ENCODE results near the gene RCOR1.
A peak's percentile ranks its signal among the peaks of the same experiment; 100 is the strongest.
"Not testable (repeated sequence)": the region's sequence is repeated elsewhere in the genome, so short reads cannot be mapped to it uniquely, and the experiment has no call there.

Gene RCOR1

GRCh38 chr14:102757646-102758045 is 165.2 kb downstream of the RCOR1 start:
- DNase-seq, result no peak

GRCh38 chr14:102758087-102758486 is 165.6 kb downstream of the RCOR1 start:
- DNase-seq, result no peak

DNA sequence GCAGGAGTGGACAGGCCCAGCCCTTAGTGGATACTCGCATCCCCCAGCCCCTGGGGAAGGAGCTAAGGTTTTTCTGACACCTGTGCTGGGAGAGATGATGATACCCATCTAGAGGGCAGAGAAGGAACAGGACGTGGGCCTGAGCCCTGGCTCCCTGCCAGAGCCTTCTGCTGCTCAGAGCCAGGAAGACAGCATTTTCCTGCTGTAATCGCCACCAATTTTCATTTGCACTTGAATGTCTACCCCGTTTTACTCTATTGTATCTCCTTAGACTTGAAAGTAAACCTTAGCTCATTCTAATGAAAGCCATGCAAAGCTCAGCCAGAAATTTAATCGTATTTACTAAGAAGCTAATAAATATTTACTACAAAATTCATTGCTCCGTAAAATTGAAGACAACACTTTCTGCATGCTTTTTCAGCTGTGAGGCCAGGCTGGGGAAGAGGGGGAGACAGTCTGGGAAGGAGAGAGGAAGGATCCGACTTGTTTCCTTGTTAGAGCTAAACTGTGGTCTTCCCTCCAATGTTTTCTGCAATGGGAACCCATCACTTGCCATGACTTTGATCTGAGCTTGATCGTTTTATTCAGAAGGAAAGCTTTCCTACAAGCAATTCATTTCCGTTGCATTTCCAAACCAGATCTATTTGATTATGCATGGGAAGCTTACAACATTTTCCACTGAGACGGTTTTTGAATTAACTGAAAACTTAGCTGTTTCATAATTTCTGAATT is 167.2 kb downstream of the RCOR1 start:
- DNase-seq, result no peak

GRCh38 chr14:102760496-102761193 is 168.2 kb downstream of the RCOR1 start:
- DNase-seq, result no peak

GRCh38 chr14:102761206-102761605 is 168.8 kb downstream of the RCOR1 start:
- no peak for DNase-seq

GRCh38 chr14:102764220-102764671 is 171.8 kb downstream of the RCOR1 start:
- no peak for DNase-seq

DNA sequence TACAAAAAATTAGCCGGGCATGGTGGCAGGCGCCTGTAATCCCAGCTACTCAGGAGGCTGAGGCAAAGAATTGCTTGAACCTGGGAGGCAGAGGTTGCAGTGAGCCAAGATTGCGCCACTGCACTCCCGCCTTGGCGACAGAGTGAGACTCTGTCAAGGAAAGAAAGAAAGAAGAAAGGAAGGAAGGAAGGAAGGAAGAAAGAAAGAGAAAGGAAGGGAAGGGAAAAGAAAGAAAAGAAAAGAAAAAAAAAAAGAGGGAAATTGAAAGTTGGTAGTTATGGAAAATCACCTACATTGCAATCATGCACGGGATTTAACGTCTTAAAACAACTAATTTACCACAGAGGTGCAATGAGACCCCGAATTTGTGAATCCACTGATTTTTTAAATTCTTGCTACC is 173.3 kb downstream of the RCOR1 start:
- not testable (repeated sequence) for DNase-seq

- peak; percentile 76 to 77 for DNase-seq
These were observed 176.0 kb downstream of the RCOR1 start for GRCh38 chr14:102768223-102769048.

- DNase-seq, result no peak
These were observed 176.5 kb downstream of the RCOR1 start for GRCh38 chr14:102769049-102769327.

DNA sequence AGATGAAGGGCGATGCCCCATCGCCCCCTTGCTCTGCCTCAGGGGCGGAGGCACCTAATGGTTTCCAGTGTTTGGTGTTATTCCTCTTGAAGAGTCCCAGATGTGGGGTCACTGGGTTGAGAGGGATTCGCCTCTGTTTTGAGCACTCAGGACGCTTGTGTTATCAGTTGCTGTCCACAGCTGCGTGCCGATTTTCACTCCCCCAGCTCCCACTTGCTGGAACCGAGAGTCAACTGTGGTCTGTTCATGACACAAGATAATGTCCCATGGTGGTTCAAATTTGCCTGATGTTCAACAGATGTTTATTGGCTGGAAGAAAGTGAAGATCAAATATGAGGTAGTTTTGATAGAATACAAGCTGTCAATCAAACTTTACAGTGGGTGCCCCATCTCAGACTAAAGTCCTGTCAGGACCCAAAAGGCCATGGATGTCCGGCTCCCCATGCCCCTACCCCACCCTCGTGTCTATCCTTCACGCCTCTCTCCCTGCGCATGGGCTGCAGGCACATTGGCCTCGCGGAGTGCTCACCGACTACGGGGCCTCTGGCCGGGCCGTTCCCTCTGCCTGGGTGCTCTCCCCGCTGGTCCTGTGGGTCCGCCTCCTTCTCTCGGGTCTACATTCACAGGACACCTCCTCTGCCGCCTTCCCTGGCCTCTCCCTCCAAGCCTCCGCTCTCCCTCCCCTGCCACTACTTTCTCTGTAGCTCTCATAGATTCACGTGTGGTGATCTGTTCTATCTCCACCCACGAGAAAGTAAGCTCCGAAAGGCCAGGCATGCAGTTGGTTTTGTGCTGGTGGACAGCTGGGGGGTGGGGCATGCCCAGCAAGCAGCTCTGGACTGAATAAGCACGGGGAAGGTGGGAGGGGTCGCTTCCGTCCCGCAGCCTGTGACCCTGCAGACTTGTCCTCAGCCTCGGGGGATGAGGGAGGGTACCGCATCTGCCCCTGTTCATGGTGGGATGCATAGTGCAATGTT is 178.0 kb downstream of the RCOR1 start:
- DNase-seq, result no peak

DNA sequence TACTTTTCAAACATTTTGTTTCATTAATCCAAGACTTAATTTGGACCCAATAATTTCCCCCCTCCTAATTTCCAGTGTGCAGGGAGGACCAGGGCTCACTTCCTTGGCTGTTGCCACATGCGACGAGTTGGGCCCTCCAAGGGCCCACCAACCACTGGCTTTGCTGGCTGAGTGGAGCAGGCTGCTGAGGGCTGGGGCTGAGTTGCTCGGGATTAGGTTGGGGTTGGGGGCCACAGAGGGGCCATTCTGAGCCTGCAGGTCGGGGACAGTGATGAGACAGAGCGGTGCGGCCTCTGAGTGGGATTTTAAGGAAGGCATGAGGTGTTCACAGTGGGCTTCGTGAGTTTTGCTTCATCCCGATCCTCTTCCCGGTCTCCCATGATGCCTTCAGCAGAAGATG is 178.7 kb downstream of the RCOR1 start:
- no peak for DNase-seq

DNA sequence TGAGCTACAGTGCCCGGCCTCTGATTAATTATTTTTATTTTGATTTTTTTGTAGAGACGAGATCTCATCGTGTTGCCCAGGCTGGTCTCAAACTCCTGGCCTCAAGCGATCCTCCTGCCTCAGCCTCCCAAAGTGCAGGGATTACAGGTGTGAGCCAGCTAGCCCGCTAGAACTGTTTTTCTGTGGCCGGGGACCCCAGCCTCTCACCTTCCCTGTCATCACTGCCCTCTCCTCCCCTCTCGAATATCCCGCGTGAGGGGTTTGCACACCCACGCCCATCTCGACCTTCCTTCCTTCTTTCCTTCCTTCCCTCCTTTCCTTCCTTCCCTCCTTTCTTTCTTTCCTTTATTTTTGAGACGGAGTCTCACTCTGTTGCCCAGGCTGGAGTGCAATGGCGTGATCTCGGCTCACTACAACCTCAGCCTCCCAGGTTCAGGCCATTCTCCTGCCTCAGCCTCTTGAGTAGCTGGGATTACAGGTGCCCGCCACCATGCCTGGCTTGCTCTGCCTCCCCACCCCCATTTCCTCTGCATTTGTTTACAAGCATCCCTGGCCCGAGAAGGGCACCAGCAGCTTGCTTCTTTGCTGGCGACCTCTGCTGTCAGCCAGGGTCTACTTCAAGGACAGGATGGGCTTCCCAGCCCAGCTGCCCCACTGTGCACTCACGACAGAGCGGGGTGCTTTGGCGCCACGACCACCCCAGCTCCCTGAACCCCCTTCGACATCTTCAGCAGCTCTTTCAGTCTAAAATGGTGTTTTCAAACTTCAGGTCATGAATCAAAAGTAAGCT is 180.5 kb downstream of the RCOR1 start:
- DNase-seq, result no peak

DNA sequence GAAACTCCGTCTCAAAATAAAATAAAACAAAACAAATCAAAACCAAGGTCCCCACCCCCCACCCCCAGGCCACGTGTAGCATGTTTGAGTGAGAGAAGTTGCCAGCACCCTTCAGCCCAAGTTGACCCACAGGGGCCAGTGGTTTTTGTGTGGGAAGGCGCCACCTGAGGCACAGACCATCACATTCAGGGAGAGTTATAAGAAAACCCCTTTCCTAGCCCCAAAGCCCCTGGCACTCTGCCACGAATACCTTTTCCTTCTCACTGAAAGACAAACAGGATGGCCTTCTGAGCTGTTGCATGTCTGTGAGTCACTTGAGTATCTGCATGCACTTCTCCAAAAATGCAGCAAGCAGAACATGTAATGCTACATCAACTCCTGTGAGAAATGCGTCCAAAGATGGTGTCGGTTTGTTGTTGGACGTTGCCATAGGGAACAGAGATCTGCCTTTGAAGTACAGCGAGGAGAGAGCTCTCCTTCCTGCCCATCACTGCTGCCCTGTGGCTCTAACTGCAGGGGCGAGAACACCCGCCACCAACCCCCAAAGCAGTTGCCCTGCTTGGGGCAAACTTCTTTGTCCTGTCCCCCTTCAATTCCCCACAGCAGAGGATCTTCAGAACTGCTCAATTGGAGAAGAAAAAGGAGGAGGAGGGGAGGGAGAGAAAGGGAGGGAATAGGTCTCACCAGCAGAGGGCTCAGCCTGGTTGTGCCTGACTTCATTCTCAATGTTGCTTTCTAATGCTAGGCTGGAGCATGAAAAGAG is 182.1 kb downstream of the RCOR1 start:
- peak; percentile 69 to 71 for DNase-seq

- peak in 1 of 2 experiments; percentile 4 for DNase-seq
These were observed 183.7 kb downstream of the RCOR1 start for GRCh38 chr14:102775855-102776760.

GRCh38 chr14:102776761-102777710 is 184.6 kb downstream of the RCOR1 start, which contains the start of gene TRAF3:
Gene TRAF3, plus strand, starts transcription at chr14:102777449. Its CDS starts 92,753 bp downstream, at chr14:102870202.
- DNase-seq, result peak; percentile 33 to 45

DNA sequence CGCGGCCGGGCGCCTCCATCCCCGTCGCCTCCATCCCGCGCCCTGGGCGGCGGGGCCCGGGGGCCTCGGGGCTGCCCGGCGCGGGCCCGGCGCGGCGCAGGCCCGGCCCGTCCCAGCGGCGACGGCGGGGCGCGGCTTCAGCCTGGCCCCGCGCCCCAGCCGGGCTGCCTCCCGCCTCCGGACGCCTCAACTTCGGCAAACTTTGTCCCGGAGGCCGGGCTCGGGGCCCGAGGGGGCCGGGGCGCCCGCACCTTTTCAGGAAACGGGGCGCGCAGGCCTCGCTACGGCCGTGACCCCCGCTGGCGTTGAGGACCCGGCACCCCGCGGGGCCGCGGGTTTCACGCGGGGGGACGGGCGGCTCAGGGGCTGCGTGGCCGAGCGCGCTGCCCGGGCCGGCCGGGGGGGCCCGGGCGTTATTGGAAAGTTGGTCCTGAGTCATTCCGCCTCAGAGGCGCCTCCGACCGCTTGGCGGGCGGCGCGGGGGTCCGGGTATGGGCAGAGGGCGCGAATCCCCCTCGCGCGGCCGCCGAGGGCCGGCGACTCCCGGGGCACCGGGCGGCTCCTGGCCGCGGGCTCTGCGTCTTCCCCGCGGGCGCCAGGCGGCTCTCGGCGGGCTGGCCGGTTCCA is 185.4 kb downstream of the RCOR1 start:
- DNase-seq, result no peak

GRCh38 chr14:102778338-102779083 is 186.1 kb downstream of the RCOR1 start:
- DNase-seq, result peak in 1 of 2 experiments; percentile 12

All from AML-193 (cell line).